HG03442 (cell line): ENCODE measurements around the gene WWC1.

ENCODE experiments used
- ATAC-seq: cut with Tn5 transposase; IDR thresholded peaks from one replicate; pipeline ENCODE4 v1.9.1; 2021; ENCODE audit warnings: mild to moderate bottlenecking, moderate library complexity; ENCODE audit not compliant: unreplicated experiment

The WWC1 gene

GRCh38 chr5:168477060-168477459 lies 185.6 kb downstream of the WWC1 start:
- ATAC-seq, result no peak

- no peak for ATAC-seq
These were observed 187.7 kb downstream of the WWC1 start for GRCh38 chr5:168479166-168479565.

GRCh38 chr5:168480601-168481000 lies 189.2 kb downstream of the WWC1 start:
- ATAC-seq, result no peak

GRCh38 chr5:168481330-168481788 lies 189.9 kb downstream of the WWC1 start:
- ATAC-seq, result peak; percentile 94

- ATAC-seq, result no peak
These were observed 190.9 kb downstream of the WWC1 start for GRCh38 chr5:168482361-168482760.

GRCh38 chr5:168486136-168486879 lies 194.9 kb downstream of the WWC1 start, which contains the start of gene RARS1:
TSS of gene RARS1 (plus strand) at chr5:168486471. CDS start at chr5:168486499, 28 bp downstream.
- ATAC-seq, result peak; percentile 83

GRCh38 chr5:168489059-168489458 lies 197.6 kb downstream of the WWC1 start:
- ATAC-seq, result no peak

- no peak for ATAC-seq
These were observed 202.7 kb downstream of the WWC1 start for GRCh38 chr5:168494057-168494555.

GRCh38 chr5:168502563-168503237 lies 211.3 kb downstream of the WWC1 start:
- ATAC-seq, result no peak

GRCh38 chr5:168513861-168514428 lies 222.5 kb downstream of the WWC1 start:
- no peak for ATAC-seq
